Bronchial epithelial cell (primary cell): Measurements from ENCODE around the gene HCFC1. TPM values are rescaled to one million over a fixed set of nuclear protein-coding genes. Genes with fewer than 3 reads are reported as not detected.
A peak's percentile ranks its signal among the peaks of the same experiment; 100 is the strongest.

Source experiments
- DNase-seq: peaks from one replicate; pipeline ENCODE4 v3.0.0-alpha.2; 2010; ENCODE audit warnings: low read depth
- FAIRE-seq: peaks from 2 replicates; lab custom pipeline; 2011; peaks lifted over from hg19 to GRCh38; lab: Jason Lieb, UNC
- H3K27me3 ChIP-seq: 2 replicates; pipeline ENCODE4 v1.5.1; 2011; ENCODE audit warnings: low read length; ENCODE audit not compliant: control insufficient read depth, insufficient read depth
- H3K36me3 ChIP-seq: 2 replicates; pipeline ENCODE4 v1.5.1; 2011; ENCODE audit warnings: low read length; ENCODE audit not compliant: control insufficient read depth, insufficient read depth
- H3K4me3 ChIP-seq: 2 replicates; pipeline ENCODE4 v1.5.1; 2011; ENCODE audit warnings: mild to moderate bottlenecking, low read depth, low read length, control low read depth
- CTCF ChIP-seq: IDR thresholded peaks from 2 replicates; pipeline ENCODE4 v1.5.1; 2011; ENCODE audit warnings: mild to moderate bottlenecking, moderate library complexity, low read length, control low read depth, inconsistent platforms; ENCODE audit not compliant: insufficient read depth, severe bottlenecking
- total RNA-seq: library from RNA; depleted of rRNA; stranded (reverse); fragments of >200 nt; gene quantifications from 2 replicates; pipeline ENCODE4 v1.2.1, GENCODE V29; 2014

The HCFC1 gene
- total RNA-seq, 1 donor from 2014 or later, result 5.5 TPM

GRCh38 chrX:153991013-153991580 lies 19.5 kb upstream of the HCFC1 start:
- no peak for TF ChIP-seq CTCF
- Histone ChIP-seq H3K36me3 (no peaks in the 10 kb centered on the region), H3K27me3 (no peaks in the 10 kb centered on the region), H3K4me3 (no peak overlapping the region)
- DNase-seq (no peak), FAIRE-seq (no peak)

GRCh38 chrX:153989973-153990655 lies 18.5 kb upstream of the HCFC1 start:
- no peak for FAIRE-seq
- Histone ChIP-seq H3K27me3 (no peaks in the 10 kb centered on the region), H3K4me3 (no peak overlapping the region), H3K36me3 (no peaks in the 10 kb centered on the region)
- no peak for DNase-seq
- TF ChIP-seq CTCF, result no peak

- H3K4me3 ChIP-seq, result no peak overlapping the region
- no peaks in the 10 kb centered on the region for H3K27me3 ChIP-seq
- TF ChIP-seq CTCF, result no peak
- no peaks in the 10 kb centered on the region for H3K36me3 ChIP-seq
- DNase-seq (no peak), FAIRE-seq (no peak)
Measured at GRCh38 chrX:153988493-153988892, 16.9 kb upstream of the HCFC1 start.

GRCh38 chrX:153984351-153985178 lies 12.9 kb upstream of the HCFC1 start:
- no peaks in the 10 kb centered on the region for H3K27me3 ChIP-seq
- FAIRE-seq (no peak), DNase-seq (no peak)
- H3K4me3 ChIP-seq, result no peak overlapping the region
- H3K36me3 ChIP-seq, result no peaks in the 10 kb centered on the region
- no peak for TF ChIP-seq CTCF

GRCh38 chrX:153983321-153983801 lies 11.7 kb upstream of the HCFC1 start:
- H3K4me3 ChIP-seq, result no peak overlapping the region
- DNase-seq (no peak), FAIRE-seq (peak; percentile 36)
- no peak for TF ChIP-seq CTCF
- no peaks in the 10 kb centered on the region for H3K27me3 ChIP-seq
- no peaks in the 10 kb centered on the region for H3K36me3 ChIP-seq
